CD1c-positive myeloid dendritic cell (primary cell): ENCODE results near the gene TIAM2.
"Not testable (repeated sequence)": the region's sequence is repeated elsewhere in the genome, so short reads cannot be mapped to it uniquely, and the experiment has no call there.

Source experiments
- DNase-seq: peaks from one replicate; pipeline ENCODE4 v3.0.0-alpha.2; 2016; ENCODE audit errors: extremely low spot score

TIAM2 gene

DNA sequence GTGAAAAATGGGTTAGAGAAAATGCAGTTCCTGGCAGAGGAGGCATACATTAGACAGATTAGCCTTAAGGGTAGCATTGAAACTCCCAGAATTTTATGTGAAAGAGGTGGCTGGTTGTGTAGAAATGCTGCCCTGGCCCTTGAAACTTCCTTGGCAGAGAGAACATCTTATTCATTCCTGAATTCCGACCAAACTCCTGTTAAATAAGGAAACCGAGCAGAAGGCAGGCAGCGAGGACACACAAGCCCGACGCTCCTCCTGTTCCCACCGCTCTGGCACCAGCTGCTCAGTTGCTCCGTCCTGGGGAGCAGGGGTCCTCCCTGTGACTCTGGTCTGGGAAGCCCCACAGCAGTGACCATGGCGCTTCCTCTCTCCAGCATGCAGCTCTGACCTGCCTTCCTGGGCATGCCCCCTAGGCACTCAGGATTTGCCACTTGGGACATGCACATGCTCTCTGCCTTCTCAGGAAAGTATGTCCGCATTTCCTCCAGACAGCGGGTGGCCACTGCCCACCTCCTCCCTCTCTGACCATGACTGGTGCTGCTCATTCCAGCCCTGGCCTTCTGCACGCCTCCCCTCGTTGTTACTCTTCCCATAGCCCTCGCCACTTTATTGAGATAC, 233.5 kb downstream of the TIAM2 start:
- DNase-seq = no peak

DNA sequence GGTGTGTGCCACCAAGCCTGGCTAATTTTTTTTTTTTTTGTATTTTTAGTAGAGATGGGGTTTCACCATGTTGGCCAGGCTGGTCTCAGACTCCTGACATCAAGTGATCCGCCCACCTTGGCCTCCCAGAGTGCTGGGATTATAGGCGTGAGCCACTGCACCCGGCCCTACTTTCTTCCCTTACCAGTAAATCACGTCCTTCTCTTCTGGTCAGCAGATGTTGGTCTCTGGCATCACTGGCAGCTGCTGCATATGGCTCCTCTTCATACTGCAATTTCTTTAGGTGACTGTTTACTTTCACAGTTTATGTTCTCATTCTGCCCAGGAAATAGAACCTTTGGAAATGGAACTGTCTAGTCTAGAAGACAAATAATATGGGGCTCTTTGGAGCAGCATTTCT, 235.9 kb downstream of the TIAM2 start:
- DNase-seq = not testable (repeated sequence)

GRCh38 chr6:155232848-155233247, 237.7 kb downstream of the TIAM2 start:
- no peak for DNase-seq

DNA sequence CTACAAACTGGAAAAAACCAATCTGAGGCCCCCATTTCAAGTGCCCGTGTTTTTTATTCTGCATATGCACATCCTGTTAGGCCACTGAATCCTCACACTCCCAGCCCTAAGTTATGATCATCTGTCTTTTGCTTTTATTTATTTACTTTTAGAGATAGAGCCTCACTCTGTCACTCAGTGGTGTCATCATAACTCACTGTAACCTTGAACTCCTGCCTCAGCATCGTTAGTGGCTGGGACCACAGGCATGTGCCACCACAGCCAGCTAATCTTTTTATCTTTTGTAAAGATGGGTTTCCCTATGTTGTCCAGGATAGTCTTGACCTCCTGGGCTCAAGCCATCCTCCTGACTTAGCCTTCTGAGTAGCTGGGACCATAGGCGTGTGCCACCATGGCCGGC, 239.1 kb downstream of the TIAM2 start:
- no peak for DNase-seq

DNA sequence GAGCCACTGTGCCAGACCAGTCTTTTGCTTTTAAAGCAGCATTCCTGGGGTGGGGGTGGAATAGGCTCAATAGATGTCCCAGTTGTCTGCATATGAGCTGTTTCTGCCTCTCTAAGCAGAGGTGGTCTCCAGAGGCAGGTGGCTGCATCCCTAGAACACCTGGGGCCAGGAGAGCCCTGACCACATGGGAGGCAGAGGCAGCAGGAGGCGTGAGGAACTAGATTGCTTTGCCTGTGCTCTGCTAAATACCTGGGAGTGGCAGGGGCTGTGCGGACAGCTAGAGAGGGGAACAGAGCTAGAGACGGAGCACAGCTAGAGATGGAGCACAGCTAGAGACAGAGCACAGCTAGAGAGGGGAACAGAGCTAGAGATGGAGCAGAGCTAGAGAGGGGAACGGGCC, 239.6 kb downstream of the TIAM2 start:
- no peak for DNase-seq

- no peak for DNase-seq
Observed at GRCh38 chr6:155235087-155235486, 240.0 kb downstream of the TIAM2 start.

DNA sequence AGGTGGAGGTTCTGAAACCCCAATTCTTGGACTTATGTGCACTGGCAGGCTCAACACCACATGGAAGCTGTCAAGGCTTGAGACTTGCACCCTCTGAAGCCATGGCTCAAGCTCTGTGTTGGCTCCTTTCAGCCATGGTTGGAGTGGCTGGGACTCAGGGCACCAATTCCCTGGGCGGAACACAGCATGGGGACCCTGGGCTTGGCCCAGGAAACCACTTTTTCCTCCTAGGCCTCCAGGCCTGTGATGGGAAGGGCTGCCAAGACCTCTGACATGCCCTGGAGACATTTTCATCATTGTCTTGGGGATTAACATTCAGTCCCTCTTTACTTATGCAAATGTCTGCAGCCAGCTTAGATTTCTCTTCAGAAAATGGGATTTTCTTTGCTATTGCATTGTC, 242.5 kb downstream of the TIAM2 start:
- DNase-seq = no peak

GRCh38 chr6:155240905-155241600, 245.9 kb downstream of the TIAM2 start:
- DNase-seq = no peak

GRCh38 chr6:155241966-155242365, 246.9 kb downstream of the TIAM2 start:
- no peak for DNase-seq

DNA sequence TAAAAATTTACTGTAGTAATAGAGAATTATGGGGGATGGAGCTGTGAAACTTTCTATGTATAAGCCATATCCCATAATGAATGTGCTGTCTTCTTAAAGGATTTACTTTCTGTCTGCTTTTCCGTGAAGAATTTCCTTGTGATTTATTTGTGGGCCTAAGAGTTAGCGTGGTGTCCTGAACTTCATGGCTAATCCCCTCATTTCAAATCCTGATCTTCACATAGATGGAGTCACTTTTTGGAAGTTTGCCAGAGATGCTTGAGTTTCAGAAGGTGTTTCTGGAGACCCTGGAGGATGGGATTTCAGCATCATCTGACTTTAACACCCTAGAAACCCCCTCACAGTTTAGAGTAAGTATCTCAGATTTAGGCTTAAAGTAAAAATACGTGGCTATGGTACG, 249.3 kb downstream of the TIAM2 start:
- no peak for DNase-seq

- DNase-seq = no peak
Observed at GRCh38 chr6:155245193-155245592, 250.1 kb downstream of the TIAM2 start.

DNA sequence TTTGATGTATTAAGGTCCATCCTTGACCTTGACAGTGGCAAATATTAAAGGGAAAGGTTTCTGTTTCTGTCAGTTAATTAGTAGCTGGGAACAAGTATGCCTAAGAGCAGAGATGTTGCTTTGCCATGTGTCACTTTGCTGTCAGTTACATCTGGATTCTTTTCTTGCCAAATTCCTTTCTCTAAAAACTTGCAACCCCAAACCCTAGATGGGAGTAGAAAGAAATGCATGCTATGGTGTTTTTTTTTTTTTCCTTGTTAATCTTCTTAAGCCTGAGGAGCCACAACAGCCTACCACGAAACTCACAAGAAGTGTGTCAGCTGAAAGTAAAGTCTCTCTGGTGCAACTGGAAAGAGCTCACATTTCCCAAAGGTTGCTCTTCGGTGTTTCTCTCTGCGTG, 250.7 kb downstream of the TIAM2 start:
- DNase-seq = no peak

GRCh38 chr6:155246825-155247224, 251.7 kb downstream of the TIAM2 start:
- DNase-seq = no peak

- DNase-seq = no peak
Observed at GRCh38 chr6:155247618-155248007, 252.5 kb downstream of the TIAM2 start.

GRCh38 chr6:155248008-155249001, 253.2 kb downstream of the TIAM2 start:
- peak; percentile 24 for DNase-seq

- no peak for DNase-seq
Observed at GRCh38 chr6:155250701-155251381, 255.7 kb downstream of the TIAM2 start.

GRCh38 chr6:155252581-155252980, 257.5 kb downstream of the TIAM2 start:
- DNase-seq = no peak

GRCh38 chr6:155253337-155253736, 258.2 kb downstream of the TIAM2 start:
- no peak for DNase-seq

DNA sequence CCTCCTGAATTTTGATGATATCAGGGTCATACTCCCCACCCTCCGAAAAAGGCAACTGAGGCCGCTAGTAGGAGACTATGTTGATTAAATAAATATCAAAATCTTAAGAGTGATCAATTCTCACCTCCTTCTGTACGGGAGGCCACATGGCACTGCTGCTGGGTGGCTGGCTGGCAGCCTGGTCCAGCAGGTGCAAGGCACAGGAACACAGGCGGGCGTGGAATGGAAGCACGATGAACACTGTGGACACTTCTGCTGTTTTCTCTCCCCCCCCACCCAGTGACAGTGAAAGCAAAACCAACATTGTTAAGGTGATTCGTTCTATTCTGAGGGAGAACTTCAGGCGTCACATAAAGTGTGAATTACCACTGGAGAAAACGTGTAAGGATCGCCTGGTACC, 259.0 kb downstream of the TIAM2 start:
- DNase-seq = no peak

GRCh38 chr6:155256122-155256795, 261.1 kb downstream of the TIAM2 start:
- DNase-seq = no peak

DNA sequence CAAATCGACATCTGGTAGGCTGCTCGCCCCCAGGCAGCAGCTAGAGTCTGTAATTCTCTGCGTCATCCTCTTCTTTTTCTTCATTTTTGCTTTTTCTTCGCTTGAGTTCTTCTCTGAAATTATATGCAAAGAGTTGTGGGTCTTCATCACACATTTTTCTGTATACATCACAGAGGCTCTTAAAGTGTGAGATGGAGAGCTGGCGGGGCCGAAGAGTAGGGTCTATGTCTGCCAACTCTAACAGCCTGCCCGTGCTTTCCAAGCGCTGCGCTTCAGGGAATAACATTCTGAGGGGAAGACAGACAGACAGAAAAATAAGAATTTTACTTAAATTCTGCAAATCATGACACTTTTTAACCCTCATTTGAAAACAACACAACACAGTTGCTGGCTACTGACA, 262.7 kb downstream of the TIAM2 start:
- no peak for DNase-seq
